Stimulated activated CD8-positive, alpha-beta memory T cell treated with anti-CD3 and anti-CD28 coated beads, Interleukin-12 subunit alpha, Interleukin-12 subunit beta, amount 100 ng/mL, for 24 hours (primary cell): ENCODE data around the gene BNC2.
"Not testable (repeated sequence)": the region's sequence is repeated elsewhere in the genome, so short reads cannot be mapped to it uniquely, and the experiment has no call there.

ENCODE experiments used
- DNase-seq: peaks from one replicate; pipeline ENCODE4 v3.0.0-alpha.2; 2020; ENCODE audit errors: extremely low read depth

The BNC2 gene

GRCh38 chr9:16450578-16450977, 419.9 kb downstream of the BNC2 start:
- DNase-seq = no peak

GRCh38 chr9:16450043-16450442, 420.4 kb downstream of the BNC2 start:
- DNase-seq = no peak

- DNase-seq = no peak
Observed at GRCh38 chr9:16449076-16449730, 421.3 kb downstream of the BNC2 start.

GRCh38 chr9:16447946-16448345, 422.5 kb downstream of the BNC2 start:
- no peak for DNase-seq

DNA sequence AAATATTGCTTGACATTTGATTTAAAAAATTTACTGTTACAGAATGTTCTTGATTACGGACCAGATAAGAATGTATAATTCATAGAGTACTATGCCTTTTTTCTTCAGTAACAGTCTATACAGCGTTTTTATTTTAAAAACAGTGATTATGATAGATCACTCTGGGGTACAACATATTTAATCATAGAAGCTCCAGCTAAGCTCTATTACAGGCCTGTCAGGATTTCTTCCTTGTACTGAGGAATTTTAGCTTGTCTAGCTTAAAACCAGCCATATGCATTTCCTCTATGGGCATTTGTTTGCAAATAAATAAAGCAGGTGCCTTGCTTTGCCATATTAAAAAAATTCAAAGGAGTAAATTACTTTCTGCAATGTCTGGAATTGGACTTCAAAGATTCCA, 423.8 kb downstream of the BNC2 start:
- DNase-seq = no peak

DNA sequence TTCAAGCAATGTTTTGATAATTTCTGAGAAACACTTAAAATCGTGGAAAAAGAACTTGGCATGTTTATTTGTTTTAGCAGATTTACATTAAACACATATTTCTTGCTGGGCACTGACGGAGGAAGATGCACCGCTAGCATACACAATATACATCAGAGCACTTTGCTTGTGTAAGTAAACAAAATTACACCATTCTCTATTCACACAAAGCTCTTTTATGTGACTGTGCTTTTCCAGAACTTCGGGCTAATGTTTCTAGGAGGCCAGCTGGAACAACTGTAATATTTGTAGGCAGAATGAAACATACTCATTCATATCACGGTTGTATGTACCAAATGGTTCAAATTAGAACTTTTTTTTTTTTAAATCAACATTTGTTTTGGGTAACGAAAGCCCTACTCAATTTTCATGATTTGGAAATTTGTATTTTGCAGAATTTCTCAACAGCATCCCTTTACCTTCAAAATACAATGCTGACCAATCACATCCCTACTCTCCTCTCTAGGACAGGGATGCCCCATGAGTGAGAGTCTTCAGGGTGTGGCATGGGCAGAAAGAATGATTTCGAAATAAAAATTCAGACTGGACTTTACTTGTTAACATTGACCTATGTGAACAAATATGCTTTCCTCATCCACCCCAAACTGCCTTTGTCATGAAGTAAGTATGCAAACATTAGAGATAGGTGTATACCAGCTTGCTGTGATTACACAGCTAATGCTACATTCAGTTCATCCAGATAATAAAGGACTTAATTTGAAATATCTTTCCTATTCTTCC, 425.1 kb downstream of the BNC2 start:
- DNase-seq = no peak

DNA sequence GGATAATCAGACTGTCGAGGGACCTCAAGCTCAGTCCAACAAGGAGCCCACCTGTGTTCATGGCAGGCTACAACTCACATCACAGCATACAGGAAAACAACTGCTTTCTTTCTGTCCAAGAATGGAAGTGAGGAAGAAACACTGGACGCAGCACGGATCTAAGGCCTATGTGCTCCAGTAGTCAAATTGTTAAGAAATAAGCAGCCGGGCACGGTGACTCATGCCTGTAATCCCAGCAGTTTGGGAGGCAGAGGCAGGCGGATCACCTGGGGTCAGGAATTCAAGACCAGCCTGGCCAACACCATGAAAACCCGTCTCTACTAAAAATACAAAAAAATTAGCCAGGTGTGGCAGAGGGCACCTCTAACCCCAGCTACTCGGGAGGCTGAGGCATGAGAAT, 427.8 kb downstream of the BNC2 start:
- DNase-seq = no peak

DNA sequence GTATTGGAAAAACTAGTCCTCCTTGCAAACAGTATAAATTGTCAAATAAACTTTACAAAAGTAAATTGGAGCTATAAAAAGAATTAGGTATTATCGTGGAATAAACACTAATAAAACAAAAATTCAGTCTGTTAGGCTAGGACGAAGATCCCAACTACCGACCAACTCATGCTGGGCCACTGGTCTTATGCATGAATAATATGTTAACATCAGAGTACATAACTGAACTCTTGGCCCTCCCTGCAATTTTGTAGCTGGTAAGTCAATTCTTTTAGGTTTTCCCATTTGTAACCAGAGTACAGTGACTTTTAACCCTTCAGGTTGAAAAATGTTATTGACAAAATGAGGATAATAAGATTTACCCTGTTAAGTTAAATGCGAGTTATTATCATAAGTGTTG, 428.7 kb downstream of the BNC2 start:
- DNase-seq = no peak

- DNase-seq = not testable (repeated sequence)
Observed at GRCh38 chr9:16438831-16439230, 431.6 kb downstream of the BNC2 start.

DNA sequence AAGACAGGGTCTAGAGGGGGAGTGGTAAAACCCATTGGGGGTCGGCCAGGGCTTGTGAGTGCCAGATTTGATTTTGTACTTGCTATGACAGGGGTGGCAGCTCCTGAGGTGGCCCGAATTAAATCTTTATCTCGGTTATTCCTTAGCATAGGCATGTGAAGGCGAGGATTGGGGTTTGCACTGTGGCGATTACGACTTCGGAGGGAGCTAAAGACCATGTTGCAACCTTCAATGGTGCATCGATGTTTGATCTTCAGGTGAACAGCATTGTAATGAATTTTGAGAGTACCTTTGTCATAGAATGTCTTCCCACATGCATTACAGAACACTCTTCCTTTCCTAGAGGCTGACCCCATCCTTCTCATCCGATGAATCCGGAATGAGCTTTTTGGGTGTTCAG, 433.9 kb downstream of the BNC2 start:
- DNase-seq = no peak

- DNase-seq = no peak
Observed at GRCh38 chr9:16434526-16434925, 435.9 kb downstream of the BNC2 start.

DNA sequence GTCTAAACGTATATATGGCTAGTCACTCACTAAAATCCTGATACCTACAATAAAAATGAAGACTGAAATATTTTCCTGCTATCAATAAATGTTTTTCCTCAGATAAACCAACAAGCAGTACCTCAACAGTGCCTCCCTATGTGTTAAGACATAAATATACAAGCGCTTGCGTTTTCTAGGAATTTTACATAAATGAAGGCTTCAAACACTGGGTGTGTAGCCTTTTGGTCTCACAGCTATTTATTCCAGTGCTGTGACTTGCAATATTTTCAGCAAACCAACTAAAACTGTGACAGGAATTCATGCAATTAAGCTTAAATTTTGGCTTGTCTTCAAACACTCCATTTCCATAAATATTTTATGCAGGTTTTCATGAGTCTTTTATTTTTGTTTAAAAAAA, 437.0 kb downstream of the BNC2 start:
- DNase-seq = no peak

- no peak for DNase-seq
Observed at GRCh38 chr9:16431666-16432392, 438.6 kb downstream of the BNC2 start.

GRCh38 chr9:16429671-16430070, 440.8 kb downstream of the BNC2 start:
- no peak for DNase-seq

DNA sequence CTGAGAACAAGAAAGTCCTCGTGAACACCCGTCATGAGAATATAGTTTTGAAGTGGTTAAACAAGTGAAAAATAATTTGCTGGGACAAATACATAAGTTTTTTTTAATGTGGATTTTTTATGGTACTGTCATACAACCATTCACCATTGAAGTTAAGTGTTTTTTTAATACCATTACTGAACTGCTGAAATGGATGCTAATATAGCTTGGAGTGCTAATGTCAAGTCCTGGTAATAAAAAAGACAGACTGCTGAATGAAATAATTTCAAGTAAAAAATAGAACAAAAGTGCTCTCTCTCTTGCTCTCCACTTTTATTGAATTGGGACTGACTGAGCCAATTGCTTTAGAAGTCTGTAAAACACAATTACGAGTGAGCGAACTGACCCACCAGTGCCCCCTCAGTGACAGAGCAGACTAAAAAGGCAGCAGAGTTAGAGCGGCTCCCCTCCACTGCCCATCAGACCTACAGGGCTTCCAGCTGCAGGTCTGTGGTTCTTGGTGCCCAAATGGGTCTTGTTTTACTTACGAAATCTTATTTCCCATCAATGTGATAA, 442.5 kb downstream of the BNC2 start:
- no peak for DNase-seq

DNA sequence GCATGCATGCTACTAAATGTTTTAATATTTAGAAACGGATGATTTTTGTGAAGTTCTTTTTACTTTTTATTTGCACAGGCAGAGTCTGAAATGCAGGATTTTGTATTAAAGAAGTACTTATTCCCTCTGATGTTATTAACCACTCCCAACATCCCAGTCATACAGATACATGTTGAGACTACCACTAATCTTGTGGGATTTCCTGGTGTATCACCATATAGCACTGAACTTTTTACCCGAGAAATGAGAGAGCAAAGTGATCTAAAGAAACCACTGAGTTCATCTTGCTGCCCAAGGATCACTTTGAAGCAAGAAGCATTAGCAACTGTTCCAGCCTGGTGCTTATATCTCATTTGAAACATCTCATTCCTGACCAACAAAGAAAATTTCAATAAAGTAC, 443.8 kb downstream of the BNC2 start:
- no peak for DNase-seq

DNA sequence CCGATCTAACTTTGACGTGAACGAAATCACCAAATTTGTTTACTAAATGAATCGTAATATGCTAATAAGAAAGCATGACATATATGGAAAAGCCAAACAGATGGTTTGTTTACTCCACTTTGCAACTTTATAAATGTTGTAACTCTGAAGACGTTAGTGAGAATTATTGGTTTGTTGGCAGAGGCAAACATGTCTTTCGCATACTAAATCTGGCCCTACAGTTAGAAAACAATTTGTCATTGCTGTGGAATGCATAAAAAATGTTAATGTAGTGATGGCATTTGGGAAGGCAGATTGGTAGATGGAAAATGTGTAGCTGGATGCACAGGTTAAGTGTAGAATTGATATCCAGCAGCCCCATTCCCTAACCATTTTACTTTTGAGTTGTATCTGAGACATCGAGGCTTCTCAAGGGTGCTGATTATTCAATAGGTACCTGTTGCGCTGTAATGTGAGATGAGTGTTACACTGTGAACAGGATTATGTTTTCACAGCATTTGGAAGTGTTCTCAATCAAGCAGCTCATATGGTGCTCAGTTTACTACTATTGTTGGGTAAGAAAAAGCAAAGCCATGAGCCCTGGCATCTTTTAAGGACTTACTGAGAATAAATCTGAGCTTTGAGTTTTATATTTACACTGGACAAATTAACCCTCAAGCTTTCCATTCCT, 444.8 kb downstream of the BNC2 start:
- DNase-seq = no peak

- DNase-seq = no peak
Observed at GRCh38 chr9:16422114-16422513, 448.4 kb downstream of the BNC2 start.

GRCh38 chr9:16421532-16421931, 448.9 kb downstream of the BNC2 start:
- no peak for DNase-seq

- DNase-seq = no peak
Observed at GRCh38 chr9:16419124-16419523, 451.3 kb downstream of the BNC2 start.

- DNase-seq = no peak
Observed at GRCh38 chr9:16418721-16419120, 451.7 kb downstream of the BNC2 start.

- DNase-seq = no peak
Observed at GRCh38 chr9:16417749-16418148, 452.7 kb downstream of the BNC2 start.
